Smooth muscle cell (in vitro differentiated cells): ENCODE measurements around the gene GSG1L. TPM values are rescaled to one million over a fixed set of nuclear protein-coding genes. Genes with fewer than 3 reads are reported as not detected.

Experiments
- DNase-seq: peaks from one replicate; lab custom pipeline; 2025; ENCODE audit not compliant: unreplicated experiment; lab: John Stamatoyannopoulos, UW
- H2AFZ ChIP-seq: fragments of 200-600 bp; sonication (generic); 2 replicates; pipeline ENCODE4 v1.6.0; 2016; ENCODE audit warnings: antibody characterized with exemption, low read depth, mild to moderate bottlenecking
- H3F3A ChIP-seq: fragments of 200-600 bp; sonication (generic); 2 replicates; pipeline ENCODE4 v1.6.0; 2017; ENCODE audit warnings: antibody characterized with exemption, low read depth
- H3K27ac ChIP-seq: fragments of 200-600 bp; sonication (generic); 2 replicates; pipeline ENCODE4 v1.5.1; 2016; ENCODE audit warnings: low read depth, mild to moderate bottlenecking
- H3K27me3 ChIP-seq: fragments of 200-600 bp; sonication (generic); 2 replicates; pipeline ENCODE4 v1.6.1; 2016; ENCODE audit warnings: low read depth, mild to moderate bottlenecking
- H3K36me3 ChIP-seq: fragments of 200-600 bp; sonication (generic); 2 replicates; pipeline ENCODE4 v1.5.1; 2016; ENCODE audit warnings: low read depth
- H3K4me1 ChIP-seq: fragments of 200-600 bp; sonication (generic); 2 replicates; pipeline ENCODE4 v1.5.1; 2016; ENCODE audit warnings: low read depth
- H3K4me2 ChIP-seq: fragments of 200-600 bp; sonication (generic); 2 replicates; pipeline ENCODE4 v1.6.0; 2016; ENCODE audit warnings: mild to moderate bottlenecking
- H3K4me3 ChIP-seq: fragments of 200-600 bp; sonication (generic); 2 replicates; pipeline ENCODE4 v1.5.1; 2016; ENCODE audit warnings: mild to moderate bottlenecking
- H3K79me2 ChIP-seq: fragments of 200-600 bp; sonication (generic); 2 replicates; pipeline ENCODE4 v1.6.0; 2016; ENCODE audit warnings: low read depth, mild to moderate bottlenecking
- H3K9ac ChIP-seq: fragments of 200-600 bp; sonication (generic); 2 replicates; pipeline ENCODE4 v1.6.0; 2016; ENCODE audit warnings: low read depth
- H3K9me3 ChIP-seq: fragments of 200-600 bp; sonication (generic); replicated peaks from 2 replicates; pipeline ENCODE4 v1.5.1; 2016; ENCODE audit warnings: low read depth
- H4K20me1 ChIP-seq: fragments of 200-600 bp; sonication (generic); 2 replicates; pipeline ENCODE4 v1.6.0; 2016; ENCODE audit warnings: low read depth
- WGBS: methylation state at CpG from one replicate; pipeline ENCODE4 v1.1.7; 2016; ENCODE audit warnings: low lambda C conversion rate; 5-methylcytosine and 5-hydroxymethylcytosine counted together
- polyA plus RNA-seq: library from polyadenylated mRNA; unstranded; fragments of >200 nt; fragmentation: Nextera tagmentation; extraction: Ambion mirVana; gene quantifications from 2 replicates; pipeline ENCODE4 v1.2.1, GENCODE V29; 2016
- total RNA-seq: library from RNA; depleted of rRNA; stranded (reverse); fragments of >200 nt; gene quantifications from 2 replicates; pipeline ENCODE4 v1.2.3, GENCODE V29; 2014
- TF ChIP-seq, protein P1 (sequence below): fragments of 200-600 bp; sonication (generic); IDR thresholded peaks from 2 replicates; pipeline ENCODE4 v1.5.1; 2017; ENCODE audit warnings: borderline replicate concordance, mild to moderate bottlenecking, antibody characterized with exemption; ENCODE audit not compliant: insufficient read depth, poor library complexity, severe bottlenecking

Gene GSG1L
- total and polyA plus RNA-seq, 2 experiments from 2014 or later = 0.31 TPM; not detected in 1

DNA sequence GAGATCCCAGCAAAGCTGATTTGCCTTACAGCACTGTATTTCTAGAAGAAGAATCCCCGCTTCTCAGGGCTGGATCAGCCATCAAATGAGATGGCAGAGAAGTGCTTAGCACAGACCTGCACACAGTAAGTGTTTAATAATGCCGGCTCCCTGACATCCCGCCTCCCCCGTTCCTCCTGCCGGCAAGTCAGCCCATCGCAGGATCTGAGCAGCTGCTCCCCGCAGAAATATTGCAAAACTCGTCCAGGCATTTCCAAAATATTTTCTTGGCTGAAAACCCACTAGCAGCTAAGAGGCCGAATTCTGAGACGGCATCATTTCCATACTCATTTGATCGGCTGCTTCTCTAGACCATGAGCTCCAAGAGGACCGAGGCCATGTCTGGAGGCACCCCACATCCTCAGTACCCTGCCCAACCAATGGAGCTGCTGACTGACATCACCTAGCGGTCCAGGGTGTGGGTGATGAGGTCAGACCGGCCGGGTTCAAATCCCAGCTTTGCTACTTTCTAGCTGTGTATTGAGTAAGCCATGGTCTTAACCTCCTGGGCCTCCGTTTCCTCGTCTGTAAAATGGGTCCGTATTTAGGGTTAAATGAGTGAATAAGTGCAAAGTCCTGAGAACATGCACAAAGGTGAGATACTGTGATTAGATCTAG is 262.1 kb downstream of the GSG1L start:
- Histone ChIP-seq H3K27ac (no peak overlapping the region), H3K9me3 (no peaks in the 10 kb centered on the region), H3K79me2 (no peaks in the 10 kb centered on the region), H3K4me2 (no peak overlapping the region), H3F3A (no peaks in the 10 kb centered on the region), H3K4me3 (no peak overlapping the region), H4K20me1 (no peaks in the 10 kb centered on the region), H3K4me1 (no peaks in the 10 kb centered on the region), H2AFZ (no peak overlapping the region), H3K27me3 (peaks cover 12% of the 10 kb centered on the region), H3K36me3 (no peaks in the 10 kb centered on the region), H3K9ac (no peak overlapping the region)
- DNase-seq = no peak
- TF ChIP-seq, protein P1, sequence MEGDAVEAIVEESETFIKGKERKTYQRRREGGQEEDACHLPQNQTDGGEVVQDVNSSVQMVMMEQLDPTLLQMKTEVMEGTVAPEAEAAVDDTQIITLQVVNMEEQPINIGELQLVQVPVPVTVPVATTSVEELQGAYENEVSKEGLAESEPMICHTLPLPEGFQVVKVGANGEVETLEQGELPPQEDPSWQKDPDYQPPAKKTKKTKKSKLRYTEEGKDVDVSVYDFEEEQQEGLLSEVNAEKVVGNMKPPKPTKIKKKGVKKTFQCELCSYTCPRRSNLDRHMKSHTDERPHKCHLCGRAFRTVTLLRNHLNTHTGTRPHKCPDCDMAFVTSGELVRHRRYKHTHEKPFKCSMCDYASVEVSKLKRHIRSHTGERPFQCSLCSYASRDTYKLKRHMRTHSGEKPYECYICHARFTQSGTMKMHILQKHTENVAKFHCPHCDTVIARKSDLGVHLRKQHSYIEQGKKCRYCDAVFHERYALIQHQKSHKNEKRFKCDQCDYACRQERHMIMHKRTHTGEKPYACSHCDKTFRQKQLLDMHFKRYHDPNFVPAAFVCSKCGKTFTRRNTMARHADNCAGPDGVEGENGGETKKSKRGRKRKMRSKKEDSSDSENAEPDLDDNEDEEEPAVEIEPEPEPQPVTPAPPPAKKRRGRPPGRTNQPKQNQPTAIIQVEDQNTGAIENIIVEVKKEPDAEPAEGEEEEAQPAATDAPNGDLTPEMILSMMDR = no peak
- 91% methylated on average over 18 of the region's 18 CpGs for WGBS

DNA sequence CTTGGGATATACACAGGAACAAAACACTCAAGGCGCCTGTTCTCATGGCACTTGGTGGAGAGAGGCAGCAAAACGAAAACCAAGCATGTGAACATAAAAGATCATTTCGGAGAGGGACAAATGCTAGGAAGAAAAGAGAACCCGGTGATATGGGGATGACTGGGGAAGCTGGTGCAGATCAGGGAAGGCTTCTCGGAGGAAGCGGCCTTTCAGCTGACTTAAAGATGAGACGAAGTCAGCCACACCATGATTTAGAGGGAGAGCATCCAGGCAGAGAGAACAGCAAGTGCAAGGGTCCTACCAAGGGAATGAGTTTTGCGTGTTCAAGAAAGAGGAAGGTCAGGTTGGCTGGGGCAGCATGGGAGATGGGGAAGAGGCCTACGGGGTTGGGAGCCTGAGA is 262.7 kb downstream of the GSG1L start:
- H2AFZ ChIP-seq = no peak overlapping the region
- H4K20me1 ChIP-seq = no peaks in the 10 kb centered on the region
- no peak overlapping the region for H3K4me3 ChIP-seq
- no peak overlapping the region for H3K27ac ChIP-seq
- no peak overlapping the region for H3K9ac ChIP-seq
- H3K4me2 ChIP-seq = no peak overlapping the region
- H3K36me3 ChIP-seq = no peaks in the 10 kb centered on the region
- WGBS = 87% methylated on average over 9 of the region's 9 CpGs
- peaks cover 12% of the 10 kb centered on the region for H3K27me3 ChIP-seq
- DNase-seq = no peak
- H3F3A ChIP-seq = no peaks in the 10 kb centered on the region
- TF ChIP-seq, protein P1 = no peak
- no peaks in the 10 kb centered on the region for H3K9me3 ChIP-seq
- H3K79me2 ChIP-seq = no peaks in the 10 kb centered on the region
- no peaks in the 10 kb centered on the region for H3K4me1 ChIP-seq

DNA sequence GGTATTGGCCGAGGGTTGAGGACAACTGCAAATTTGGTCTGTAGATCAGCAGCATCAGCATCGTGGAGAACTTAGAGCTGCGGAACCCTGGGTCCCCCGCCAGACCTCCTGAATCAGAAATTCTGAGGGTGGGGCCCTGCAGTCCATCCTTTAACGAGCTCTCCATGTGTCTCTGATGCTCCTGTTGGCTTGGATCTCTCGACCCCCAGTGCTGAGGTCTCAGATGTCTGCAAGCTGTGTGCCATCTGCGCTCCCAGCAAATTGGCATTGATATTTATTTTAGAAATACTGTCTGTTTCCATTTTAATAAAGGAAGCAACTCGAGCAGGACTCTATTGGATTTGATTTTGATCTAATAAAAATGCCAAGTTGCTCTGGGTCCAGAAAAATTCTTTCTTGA is 263.6 kb downstream of the GSG1L start:
- no peaks in the 10 kb centered on the region for H3F3A ChIP-seq
- no peak overlapping the region for H3K27ac ChIP-seq
- H2AFZ ChIP-seq = no peak overlapping the region
- TF ChIP-seq, protein P1 = no peak
- no peaks in the 10 kb centered on the region for H3K4me1 ChIP-seq
- 81% methylated on average over 8 of the region's 8 CpGs for WGBS
- H3K36me3 ChIP-seq = no peaks in the 10 kb centered on the region
- H3K4me2 ChIP-seq = no peak overlapping the region
- no peak overlapping the region for H3K4me3 ChIP-seq
- H4K20me1 ChIP-seq = no peaks in the 10 kb centered on the region
- H3K9ac ChIP-seq = no peak overlapping the region
- DNase-seq = no peak
- no peaks in the 10 kb centered on the region for H3K9me3 ChIP-seq
- no peaks in the 10 kb centered on the region for H3K79me2 ChIP-seq
- H3K27me3 ChIP-seq = peaks cover 12% of the 10 kb centered on the region

DNA sequence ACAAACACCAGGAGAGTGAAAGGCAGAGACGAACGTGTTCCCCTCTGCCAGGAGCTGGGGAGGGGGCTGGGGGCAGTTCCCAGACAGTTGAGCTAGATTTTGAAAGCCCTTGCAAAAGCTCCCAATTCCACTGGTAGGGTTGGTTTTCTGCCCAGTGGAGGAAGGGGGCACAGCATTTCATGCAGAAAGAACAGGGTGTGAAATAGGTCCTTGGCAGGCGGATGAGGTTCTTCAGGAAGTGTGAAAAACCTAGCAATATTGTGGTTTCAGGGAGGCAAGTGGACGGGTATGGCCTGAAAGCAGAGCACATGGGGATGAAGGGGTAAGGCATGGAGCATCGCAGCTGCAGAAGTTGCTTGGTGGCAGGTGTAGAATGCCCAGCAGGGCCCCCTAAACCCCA is 265.3 kb downstream of the GSG1L start:
- no peaks in the 10 kb centered on the region for H3F3A ChIP-seq
- no peaks in the 10 kb centered on the region for H4K20me1 ChIP-seq
- H3K27me3 ChIP-seq = peaks cover 9% of the 10 kb centered on the region
- no peak overlapping the region for H3K4me3 ChIP-seq
- no peak overlapping the region for H3K4me2 ChIP-seq
- DNase-seq = no peak
- no peaks in the 10 kb centered on the region for H3K36me3 ChIP-seq
- no peak overlapping the region for H3K9ac ChIP-seq
- H3K27ac ChIP-seq = no peak overlapping the region
- no peaks in the 10 kb centered on the region for H3K79me2 ChIP-seq
- WGBS = 77% methylated on average over 5 of the region's 5 CpGs
- no peaks in the 10 kb centered on the region for H3K9me3 ChIP-seq
- TF ChIP-seq, protein P1 = no peak
- H2AFZ ChIP-seq = no peak overlapping the region
- no peaks in the 10 kb centered on the region for H3K4me1 ChIP-seq
